Left ventricle myocardium superior (tissue), 1 donor: Measurements from ENCODE around the gene SLC6A2. TPM values are rescaled to one million over a fixed set of nuclear protein-coding genes. Genes with fewer than 3 reads are reported as not detected.
"Not testable (repeated sequence)": the region's sequence is repeated elsewhere in the genome, so short reads cannot be mapped to it uniquely, and the experiment has no call there.

Source experiments
- ATAC-seq: fragments of 200-7000 bp; cut with Tn5 transposase; one replicate; pipeline ENCODE4 v1.9.1; 2020; ENCODE audit warnings: mild to moderate bottlenecking, moderate library complexity
- DNase-seq: peaks from one replicate; pipeline ENCODE4 v3.0.0-alpha.2; 2020
- intact Hi-C: fragments of 100-400 bp; cut with micrococcal nuclease; formaldehyde crosslinking; loops from one replicate; pipeline ENCODE4 v1.11.0; 2022
- long read RNA-seq: library from polyadenylated mRNA; unstranded; transcript quantifications from one replicate; pipeline ENCODE4 v2.0.0, GENCODE V29; 2021
- total RNA-seq: library from RNA; stranded (reverse); fragmentation: NEBNext Ultra II Directional; extraction: Animal tissue kit (Norgen Biotek cat#: 25700); gene quantifications from one replicate; pipeline ENCODE4 v1.2.1, GENCODE V29; 2021
- donor health status: DM: no; HTN: yes; CAD: no; lungs with severe emphysema.

Gene SLC6A2
- total RNA-seq: not detected
- long read RNA-seq: 0 reads

DNA sequence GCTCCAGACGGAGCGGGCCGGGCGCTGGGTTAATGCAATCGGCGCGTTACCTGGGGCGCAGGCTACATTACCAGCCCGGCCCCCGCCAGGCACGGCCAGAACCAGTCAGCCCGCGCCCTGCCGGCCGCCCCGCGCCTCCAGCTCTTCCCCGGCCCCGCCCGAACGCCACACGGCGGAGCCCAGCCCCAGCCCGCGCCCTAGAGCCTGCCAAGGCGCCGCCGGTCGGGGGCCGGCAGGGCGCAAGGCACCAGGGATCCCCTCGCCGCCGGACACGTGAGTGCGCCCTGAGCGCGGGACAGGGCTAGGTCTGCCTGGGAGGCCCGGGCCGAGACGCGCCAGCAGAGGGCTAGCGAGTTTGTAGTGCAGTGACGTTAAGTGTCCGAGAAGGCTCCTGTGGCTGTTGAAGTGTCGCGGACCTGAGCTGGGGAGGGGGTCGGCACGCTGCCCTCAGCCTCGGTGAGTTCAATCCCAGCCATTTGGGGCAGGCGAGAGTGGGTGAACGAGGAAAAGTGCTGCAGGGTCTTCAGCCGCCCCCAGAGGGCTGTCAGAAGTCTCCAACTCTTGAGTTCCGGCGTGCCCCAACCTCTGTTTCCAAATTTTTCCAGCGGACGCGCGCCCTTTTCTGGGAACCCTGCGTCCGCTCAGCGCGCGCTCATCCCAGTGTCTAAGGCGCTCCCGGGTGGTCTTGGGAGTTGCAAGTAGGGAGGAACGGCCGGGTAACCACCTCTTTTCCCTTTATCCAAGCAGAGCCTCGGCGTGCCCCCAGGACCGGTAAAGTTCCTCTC is at the start of gene SLC6A2:
Gene SLC6A2 (plus strand): TSS at position 92 of the 785 bp plus-strand sequence. CDS start 707 bp downstream, outside the sequence.
- ATAC-seq (peak; percentile 77), DNase-seq (peak; percentile 61)
- intact Hi-C loops: no loop called here

DNA sequence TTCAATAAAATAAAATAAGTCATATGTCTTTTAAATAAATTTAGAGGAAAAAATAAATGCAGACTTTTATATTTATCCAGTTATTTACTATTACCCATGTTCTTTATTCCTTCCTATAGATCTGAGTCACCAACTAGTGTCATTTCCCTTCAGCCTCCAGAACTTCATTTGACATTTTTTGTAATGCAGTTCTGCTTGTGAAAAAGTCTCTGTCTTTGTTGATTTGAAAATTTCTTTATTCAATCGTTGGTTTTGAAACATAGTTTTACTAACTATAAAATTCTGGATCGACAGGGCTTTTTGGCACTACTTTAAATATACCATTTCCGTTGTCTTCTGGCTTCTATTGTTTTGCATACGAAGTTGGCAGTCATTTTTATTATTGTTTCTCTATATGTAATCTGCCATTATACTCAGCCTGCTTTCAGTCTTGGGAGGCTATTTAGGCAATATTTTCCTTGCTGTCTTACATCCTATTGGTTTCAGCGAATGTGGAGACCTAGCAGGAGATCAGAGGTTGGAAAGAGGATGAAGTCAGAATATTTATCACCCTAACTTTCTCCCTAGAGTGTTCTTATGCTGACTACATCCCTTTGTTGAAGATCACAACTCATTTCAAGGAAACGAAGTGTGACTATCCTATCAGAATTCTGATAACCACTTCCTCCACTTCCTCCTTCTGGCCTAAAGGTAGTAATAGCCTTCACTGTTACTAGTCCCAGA is 42.0 kb upstream of the SLC6A2 start:
- DNase-seq: no peak
- intact Hi-C loops: no loop called here
- no peak for ATAC-seq

DNA sequence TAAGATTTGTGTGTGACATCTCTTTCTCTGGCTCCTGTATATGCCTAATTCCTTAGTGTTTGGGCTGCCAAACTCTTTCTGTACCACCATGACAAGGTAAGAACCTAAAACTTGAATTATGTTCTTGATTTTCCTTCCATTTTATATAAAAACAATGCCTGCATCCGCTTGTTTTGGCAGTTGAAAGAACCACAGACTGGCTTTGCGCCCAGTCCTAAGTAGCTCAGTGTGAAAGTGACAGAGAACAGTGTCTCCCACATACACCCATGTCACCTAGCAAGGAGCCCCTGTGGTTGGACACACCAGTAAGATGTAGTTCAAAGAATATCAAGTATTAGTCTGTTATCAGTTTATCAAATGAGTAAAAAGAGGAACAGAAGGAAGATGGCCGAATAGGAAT is 40.7 kb upstream of the SLC6A2 start:
- DNase-seq (no peak), ATAC-seq (no peak)
- intact Hi-C loops: no loop called here

DNA sequence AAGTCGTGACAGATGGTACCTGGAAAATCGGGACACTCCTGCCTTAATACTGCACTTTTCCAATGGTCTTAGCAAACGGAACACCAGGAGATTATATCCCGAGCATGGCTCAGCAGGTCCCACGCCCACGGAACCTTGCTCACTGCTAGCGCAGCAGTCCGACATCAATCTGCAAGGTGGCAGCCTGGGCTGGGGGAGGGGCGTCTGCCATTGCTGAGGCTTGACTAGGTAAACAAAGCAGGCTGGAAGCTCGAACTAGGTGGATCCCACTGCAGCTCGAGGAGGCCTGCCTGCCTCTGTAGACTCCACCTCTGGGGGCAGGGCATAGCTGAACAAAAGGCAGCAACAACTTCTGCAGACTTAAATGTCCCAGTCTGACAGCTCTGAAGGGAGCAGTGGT is 40.1 kb upstream of the SLC6A2 start:
- ATAC-seq, intact Hi-C loops, DNase-seq: not testable (repeated sequence)

DNA sequence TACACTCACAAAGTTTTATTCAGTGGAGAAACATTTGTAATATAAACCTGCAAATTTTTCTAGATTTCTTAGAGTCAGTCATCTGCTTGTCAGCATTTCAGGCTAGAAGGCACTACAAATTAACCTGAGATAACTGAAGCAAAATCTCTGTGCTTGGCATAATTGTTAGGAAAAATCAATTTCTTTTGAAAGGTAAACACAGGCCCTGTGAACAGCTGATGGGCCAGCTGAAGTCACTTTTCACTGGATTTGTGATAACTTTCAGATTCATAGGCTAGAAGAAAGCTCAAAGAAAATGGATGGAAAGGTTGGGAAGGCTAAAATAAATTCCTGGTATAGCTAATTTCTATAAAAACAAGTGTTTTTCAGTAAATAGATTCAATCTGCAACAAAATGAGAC is 34.0 kb upstream of the SLC6A2 start:
- DNase-seq (no peak), ATAC-seq (no peak)
- intact Hi-C loops: no loop called here

DNA sequence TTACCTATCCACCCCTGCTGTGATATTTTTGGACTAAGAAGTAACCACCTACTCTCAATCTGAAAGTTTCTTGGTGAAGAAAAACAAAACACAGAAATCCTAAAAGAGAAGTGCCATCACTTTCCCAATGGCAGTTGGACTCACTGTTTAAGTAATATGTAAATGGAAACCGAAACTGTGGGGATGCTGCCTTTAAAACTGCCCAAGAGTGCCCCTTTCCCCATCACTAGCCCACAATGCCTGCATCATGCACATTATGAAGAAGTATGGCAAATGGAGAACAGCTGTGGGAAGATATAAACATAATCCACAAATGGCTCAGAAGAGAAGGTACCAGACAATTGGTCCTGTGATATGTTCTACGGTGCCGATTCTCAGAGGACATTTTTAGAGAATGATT is 33.5 kb upstream of the SLC6A2 start:
- DNase-seq (no peak), ATAC-seq (no peak)
- intact Hi-C loops: no loop called here

DNA sequence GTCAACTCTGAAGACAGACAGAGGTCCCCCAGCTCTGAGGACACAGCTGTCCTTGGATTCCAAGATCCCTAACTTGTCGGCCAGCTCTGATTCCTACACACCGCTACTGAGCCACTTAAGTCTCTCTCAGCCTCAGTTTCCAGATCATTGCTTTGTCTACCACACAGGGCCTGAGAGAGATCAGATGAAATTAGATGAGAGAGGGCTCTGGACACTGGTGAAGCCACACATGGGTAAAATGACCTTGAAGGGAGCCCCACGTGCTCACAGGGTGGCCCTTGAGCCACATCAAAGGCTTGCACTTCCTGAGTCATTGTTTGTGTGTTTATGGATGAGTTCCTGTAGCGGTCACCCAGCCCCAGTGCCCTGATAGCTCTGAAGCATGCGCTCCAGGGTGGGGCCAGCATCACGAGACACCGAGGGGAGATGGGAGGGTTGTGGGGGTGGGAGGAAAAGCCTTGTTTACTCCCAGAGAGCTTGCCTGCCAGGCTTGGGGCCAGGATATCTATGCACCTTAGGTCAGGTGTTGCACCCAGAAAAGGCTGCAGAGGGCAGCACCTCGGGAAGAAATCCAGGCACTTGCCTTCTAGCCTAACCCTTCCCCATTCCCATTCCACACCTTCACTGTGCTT is 32.7 kb upstream of the SLC6A2 start:
- DNase-seq (no peak), ATAC-seq (no peak)
- intact Hi-C loops: no loop called here

DNA sequence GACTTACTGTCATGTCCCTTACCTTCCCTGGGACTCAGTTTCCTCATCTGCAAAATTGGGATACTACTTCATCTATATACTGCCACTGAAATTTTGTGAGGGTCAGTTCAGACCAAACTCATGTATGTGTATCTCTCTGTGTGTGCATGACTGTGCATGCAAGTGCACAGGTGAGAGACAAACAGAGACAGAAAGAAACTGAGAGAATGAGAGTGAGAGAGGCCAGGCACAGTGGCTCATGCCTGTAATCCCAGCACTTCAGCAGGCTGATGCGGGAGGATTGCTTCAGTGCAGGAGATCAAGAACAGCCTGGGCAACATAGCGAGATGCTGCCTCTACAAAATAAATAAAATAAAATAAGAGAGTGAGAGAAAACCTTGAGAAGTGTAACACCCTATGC is 32.1 kb upstream of the SLC6A2 start:
- intact Hi-C loops: no loop called here
- ATAC-seq (no peak), DNase-seq (no peak)

DNA sequence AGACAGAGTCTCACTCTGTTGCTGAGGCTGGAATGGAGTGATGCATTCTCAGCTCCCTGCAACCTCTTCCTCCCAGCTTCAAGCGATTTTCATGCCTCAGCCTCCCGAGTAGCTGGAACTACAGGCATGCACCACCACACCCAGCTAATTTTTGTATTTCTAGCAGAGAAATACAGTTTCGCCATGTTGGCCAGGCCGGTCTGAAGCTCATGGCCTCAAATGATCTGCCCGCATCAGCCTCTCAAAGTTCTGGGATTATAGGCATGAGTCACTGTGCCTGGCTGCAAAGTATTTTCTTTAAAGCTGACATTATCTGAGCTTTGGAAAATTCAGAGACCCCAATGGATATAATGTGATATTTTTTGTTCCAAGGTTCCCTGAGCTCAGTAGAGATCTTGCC is 31.1 kb upstream of the SLC6A2 start:
- no peak for DNase-seq
- ATAC-seq: no peak
- intact Hi-C loops: no loop called here

DNA sequence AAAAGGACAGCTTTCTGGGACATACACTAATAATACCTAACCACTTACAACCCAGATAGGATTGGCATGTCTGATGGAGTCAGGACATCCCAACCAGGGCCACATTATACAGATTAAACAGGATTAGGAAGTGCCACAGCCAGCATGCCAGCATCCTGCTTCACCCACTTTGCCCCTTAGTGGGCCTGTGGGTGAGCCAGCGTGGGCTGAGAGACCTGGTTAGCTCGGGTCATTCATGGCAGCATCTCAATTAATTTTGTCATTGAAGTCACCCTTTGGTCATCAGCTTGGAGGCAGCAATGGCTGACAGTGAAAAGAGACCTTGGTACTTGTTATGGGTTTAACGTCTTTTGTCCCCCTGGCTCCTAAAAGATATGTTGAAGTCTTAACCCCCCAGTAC is 29.9 kb upstream of the SLC6A2 start:
- ATAC-seq (no peak), DNase-seq (no peak)
- intact Hi-C loops: no loop called here

DNA sequence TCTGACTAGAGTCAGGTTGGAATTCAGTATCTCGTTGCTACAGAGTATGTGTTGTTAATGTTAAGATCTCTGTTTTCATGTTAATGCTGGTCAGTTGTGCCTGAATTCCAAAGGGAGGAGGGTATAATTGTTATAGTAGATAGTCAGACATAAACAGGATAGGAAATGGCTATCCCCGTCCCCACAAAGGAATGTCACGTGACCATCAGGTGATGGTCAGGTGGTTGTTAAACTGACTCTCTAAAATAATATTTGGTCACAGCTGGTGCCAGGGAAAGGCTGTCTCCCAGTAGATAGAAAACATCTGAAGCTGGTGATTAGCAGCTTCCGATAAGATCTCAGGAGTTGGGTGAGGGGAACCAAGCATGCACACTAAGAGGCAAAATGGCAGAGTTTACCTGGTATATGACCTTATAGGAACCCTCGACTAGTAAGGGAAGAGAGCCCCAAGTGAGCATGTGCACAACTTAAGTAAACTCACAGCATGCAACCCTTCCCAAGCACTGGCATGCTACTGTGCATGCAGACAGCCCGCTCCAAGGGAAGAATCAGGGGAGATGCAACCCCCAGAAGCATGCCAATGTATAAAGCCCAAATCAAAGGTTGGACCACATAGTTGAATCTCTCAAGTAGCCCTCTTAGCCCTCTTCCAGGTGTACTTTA is 27.4 kb upstream of the SLC6A2 start:
- no peak for ATAC-seq
- DNase-seq: no peak
- intact Hi-C loops: no loop called here

DNA sequence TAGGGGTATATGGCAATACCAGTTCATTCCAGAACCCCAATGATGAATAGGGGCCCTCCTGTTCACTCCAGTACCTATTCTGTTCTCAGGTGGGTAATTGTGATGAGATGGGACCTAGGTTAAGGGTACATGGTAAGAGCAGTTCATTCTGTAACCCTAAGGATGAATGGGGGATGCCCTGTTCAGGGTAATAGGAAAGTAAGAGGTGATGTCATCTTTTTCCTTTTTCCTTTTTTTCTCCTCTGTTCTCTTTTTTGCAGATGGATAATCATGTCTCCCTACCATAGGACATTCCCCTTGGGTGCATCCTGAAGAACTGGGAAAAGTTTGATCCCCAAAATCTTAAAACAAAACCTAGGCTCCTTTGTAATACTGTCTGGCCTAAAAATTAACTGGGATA is 25.0 kb upstream of the SLC6A2 start:
- ATAC-seq: no peak
- intact Hi-C loops: no loop called here
- DNase-seq: no peak

DNA sequence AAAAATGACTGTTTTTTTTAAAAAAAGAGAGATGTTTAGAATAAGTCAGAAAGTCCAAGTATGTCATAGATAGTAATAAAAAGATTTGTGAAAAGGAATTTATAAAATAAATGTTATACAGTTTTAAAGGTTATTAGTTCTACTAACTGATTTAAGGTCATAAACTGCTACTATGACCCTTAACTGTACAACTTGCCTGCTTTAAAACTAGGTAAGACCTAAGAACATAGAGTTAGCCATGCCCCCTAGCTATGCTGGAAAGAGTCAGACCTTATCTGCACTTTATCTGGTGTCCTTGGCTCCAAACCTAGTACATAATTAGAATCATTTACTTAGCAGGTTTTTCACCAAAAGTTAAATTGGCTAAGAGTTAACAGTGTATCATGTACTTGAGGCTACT is 23.5 kb upstream of the SLC6A2 start:
- ATAC-seq (no peak), DNase-seq (no peak)
- intact Hi-C loops: no loop called here

DNA sequence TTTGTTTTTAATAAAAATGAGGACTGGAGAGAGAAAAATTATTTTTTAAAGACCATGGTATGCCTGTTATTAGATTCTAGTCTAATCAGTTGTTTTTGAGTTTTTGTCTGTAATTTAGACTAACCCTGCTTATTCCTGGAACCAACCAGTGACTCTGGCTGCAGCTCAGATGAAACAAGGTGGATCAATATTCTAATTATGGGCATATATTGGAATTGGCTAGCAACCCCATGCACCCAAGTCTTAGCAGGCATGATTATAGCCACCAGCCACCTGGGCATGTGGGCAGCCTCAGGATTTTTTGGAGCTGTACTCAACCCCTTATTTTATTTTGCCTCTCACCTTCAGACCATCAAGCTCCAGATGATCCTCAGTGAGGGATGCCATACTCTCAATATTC is 21.6 kb upstream of the SLC6A2 start:
- no peak for DNase-seq
- no peak for ATAC-seq
- intact Hi-C loops: no loop called here

DNA sequence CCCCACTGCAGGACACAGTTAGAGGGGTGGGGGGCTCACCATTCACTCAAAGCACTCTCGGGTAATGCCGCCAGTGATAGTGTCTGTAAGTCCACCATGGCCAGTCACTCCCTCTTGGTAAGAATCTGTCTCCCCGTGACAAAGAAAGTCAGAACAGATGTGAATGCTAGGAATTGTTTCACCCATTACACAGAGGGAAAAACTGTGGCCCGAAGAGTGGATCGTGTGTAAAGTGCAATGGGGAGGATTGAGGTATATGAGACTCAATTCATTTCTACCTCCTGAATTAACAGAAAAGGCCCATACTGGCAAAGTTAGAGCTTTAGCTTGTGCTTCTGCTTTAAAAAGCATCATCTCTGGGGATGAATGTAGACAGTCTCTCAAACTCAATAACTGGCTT is 17.5 kb upstream of the SLC6A2 start:
- ATAC-seq (no peak), DNase-seq (no peak)
- intact Hi-C loops: no loop called here

DNA sequence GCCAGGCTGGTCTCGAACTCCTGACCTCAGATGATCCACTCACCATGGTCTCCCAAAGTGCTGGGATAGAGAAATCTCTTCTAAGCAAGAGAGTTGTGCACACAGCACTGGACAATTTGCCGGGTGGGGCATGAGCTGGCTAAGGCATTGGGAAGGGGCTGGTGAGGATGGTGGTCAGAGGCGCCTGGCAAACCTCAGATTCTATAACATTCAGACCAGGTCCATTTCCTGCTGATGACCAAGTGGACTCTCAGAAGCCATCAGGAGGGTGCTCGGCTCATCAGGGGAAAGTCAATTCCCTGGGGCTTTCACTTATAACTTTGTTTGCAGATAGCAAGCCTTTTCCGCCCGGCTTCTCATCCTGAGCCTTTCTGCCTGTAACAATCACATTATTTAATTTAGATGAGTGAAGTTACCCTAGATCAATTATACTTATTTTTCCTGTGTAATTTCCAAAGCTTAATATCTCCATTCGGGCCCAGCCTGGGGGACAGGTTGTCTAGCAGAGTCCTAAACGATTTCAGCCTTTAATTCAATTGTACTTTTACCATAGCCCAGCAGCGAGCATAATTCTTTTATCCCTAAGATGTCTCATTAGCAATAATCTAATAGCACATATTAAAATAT is 15.0 kb upstream of the SLC6A2 start:
- no peak for ATAC-seq
- intact Hi-C loops: no loop called here
- DNase-seq: no peak

DNA sequence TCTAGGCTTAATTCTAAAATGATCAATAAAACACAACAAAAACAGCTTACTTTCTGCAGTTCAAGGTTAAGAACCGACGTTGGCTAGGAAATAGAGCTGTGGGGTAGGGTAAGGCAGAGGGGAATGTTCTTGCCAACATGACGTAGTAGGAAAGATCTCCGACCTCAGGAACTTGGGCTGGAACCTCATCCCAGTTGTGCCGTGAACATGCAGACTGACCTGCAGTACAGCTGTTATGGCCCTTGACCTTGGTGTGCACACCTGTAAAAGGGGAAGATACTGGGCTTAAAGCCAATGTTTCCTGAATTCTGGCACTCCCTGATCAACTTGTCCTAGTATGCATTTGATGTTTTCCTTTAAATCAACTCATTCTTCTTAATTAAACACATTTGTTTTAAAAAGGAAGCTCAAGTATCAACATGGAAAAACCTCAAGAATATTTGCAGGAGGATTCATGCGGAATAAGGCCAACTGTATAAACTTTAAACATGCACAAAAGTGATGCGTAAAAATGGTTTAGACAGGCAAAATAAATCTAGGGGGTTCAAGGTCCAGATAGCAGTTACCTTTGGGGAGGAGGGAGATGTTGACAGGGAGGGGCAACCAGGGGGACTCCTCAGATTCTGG is 14.2 kb upstream of the SLC6A2 start:
- DNase-seq (no peak), ATAC-seq (no peak)
- intact Hi-C loops: no loop called here

DNA sequence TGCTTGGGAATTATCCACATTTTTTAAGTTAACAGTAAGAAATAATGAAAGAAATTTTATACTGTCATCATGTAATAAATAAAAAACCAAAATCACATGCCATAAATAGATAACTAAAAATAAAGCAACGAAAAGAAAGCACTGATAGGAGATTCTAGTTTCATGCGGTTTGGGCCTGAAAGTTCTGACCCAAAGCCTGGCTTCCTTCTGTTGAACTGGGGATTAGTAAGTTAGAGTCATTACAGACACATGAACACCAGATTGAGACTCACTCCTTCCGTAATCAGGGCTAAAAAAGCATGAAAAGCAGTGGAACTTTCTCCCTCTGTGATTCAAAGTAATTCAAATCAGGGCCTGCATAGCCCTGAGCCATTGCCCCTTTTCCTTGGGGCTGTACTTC is 13.2 kb upstream of the SLC6A2 start:
- intact Hi-C loops: no loop called here
- no peak for DNase-seq
- no peak for ATAC-seq
